ENCODE measurements around the gene PRKN. TPM values are rescaled to one million over a fixed set of nuclear protein-coding genes. Genes with fewer than 3 reads are reported as not detected.

The PRKN gene
- total and polyA plus RNA-seq, 2 donors (not counting 1 experiment from before 2014, with no cell fraction given) = 0.43 to 4.6 TPM

- no peak overlapping the region for H3K9ac ChIP-seq (ENCODE audit: insufficient read depth, low read length)
- no peak overlapping the region for H3K27ac ChIP-seq (ENCODE audit: insufficient read depth, low read length)
- no peaks in the 10 kb centered on the region for H3K4me1 ChIP-seq (ENCODE audit: control insufficient read depth, extremely low read depth, insufficient read depth, low read length)
- H2AFZ ChIP-seq (ENCODE audit: low read length) = no peak overlapping the region
- peak; percentile 15 to 94 for DNase-seq (ENCODE audit: low read depth in 2 of 2)
- no peaks in the 10 kb centered on the region for H3K9me3 ChIP-seq (ENCODE audit: control insufficient read depth, insufficient read depth, low read depth, low read length)
- H3K36me3 ChIP-seq (ENCODE audit: control insufficient read depth, insufficient read depth, low read length) = no peaks in the 10 kb centered on the region
- no peak overlapping the region for H3K4me3 ChIP-seq (replicated peaks in 1 of 4; ENCODE audit: control extremely low read depth in 1 of 4, insufficient read depth in 1 of 4, low read depth in 3 of 4, low read length in 4 of 4)
- H3K79me2 ChIP-seq (ENCODE audit: control insufficient read depth, insufficient read depth, low read length) = no peaks in the 10 kb centered on the region
- no peaks in the 10 kb centered on the region for H3K27me3 ChIP-seq (ENCODE audit: control insufficient read depth, insufficient read depth, low read length)
- no peaks in the 10 kb centered on the region for H4K20me1 ChIP-seq (ENCODE audit: control insufficient read depth, extremely low read depth, insufficient read depth, low read length)
- TF ChIP-seq CTCF (conservative IDR thresholded peaks at IDR 0.05 in 1 of 2, IDR thresholded peaks at IDR 0.05 in 1 of 2; ENCODE audit: low read depth in 1 of 2, low read length in 2 of 2) (no peak), EZH2 (IDR thresholded peaks at IDR 0.05; ENCODE audit: low read length, missing control alignments) (no peak)
- no peak overlapping the region for H3K4me2 ChIP-seq (ENCODE audit: extremely low read depth, insufficient read depth, low read length)
Measured at GRCh38 chr6:162090734-162091133, 636.8 kb downstream of the PRKN start.

- H3K9me3 ChIP-seq (ENCODE audit: control insufficient read depth, insufficient read depth, low read depth, low read length) = no peaks in the 10 kb centered on the region
- H3K27ac ChIP-seq (ENCODE audit: insufficient read depth, low read length) = no peak overlapping the region
- TF ChIP-seq CTCF (conservative IDR thresholded peaks at IDR 0.05 in 1 of 2, IDR thresholded peaks at IDR 0.05 in 1 of 2; ENCODE audit: low read depth in 1 of 2, low read length in 2 of 2) (no peak), EZH2 (IDR thresholded peaks at IDR 0.05; ENCODE audit: low read length, missing control alignments) (no peak)
- H3K36me3 ChIP-seq (ENCODE audit: control insufficient read depth, insufficient read depth, low read length) = no peaks in the 10 kb centered on the region
- H3K4me3 ChIP-seq (replicated peaks in 1 of 4; ENCODE audit: control extremely low read depth in 1 of 4, insufficient read depth in 1 of 4, low read depth in 3 of 4, low read length in 4 of 4) = no peak overlapping the region
- no peaks in the 10 kb centered on the region for H3K79me2 ChIP-seq (ENCODE audit: control insufficient read depth, insufficient read depth, low read length)
- no peak overlapping the region for H2AFZ ChIP-seq (ENCODE audit: low read length)
- no peak overlapping the region for H3K9ac ChIP-seq (ENCODE audit: insufficient read depth, low read length)
- no peaks in the 10 kb centered on the region for H3K4me1 ChIP-seq (ENCODE audit: control insufficient read depth, extremely low read depth, insufficient read depth, low read length)
- no peak overlapping the region for H3K4me2 ChIP-seq (ENCODE audit: extremely low read depth, insufficient read depth, low read length)
- no peaks in the 10 kb centered on the region for H3K27me3 ChIP-seq (ENCODE audit: control insufficient read depth, insufficient read depth, low read length)
- no peak for DNase-seq (ENCODE audit: low read depth in 2 of 2)
- H4K20me1 ChIP-seq (ENCODE audit: control insufficient read depth, extremely low read depth, insufficient read depth, low read length) = no peaks in the 10 kb centered on the region
Measured at GRCh38 chr6:162088091-162088490, 639.5 kb downstream of the PRKN start.

GRCh38 chr6:162085561-162085960 is 642.0 kb downstream of the PRKN start:
- Histone ChIP-seq H3K27me3 (ENCODE audit: control insufficient read depth, insufficient read depth, low read length) (no peaks in the 10 kb centered on the region), H3K79me2 (ENCODE audit: control insufficient read depth, insufficient read depth, low read length) (no peaks in the 10 kb centered on the region), H2AFZ (ENCODE audit: low read length) (no peak overlapping the region), H3K9me3 (ENCODE audit: control insufficient read depth, insufficient read depth, low read depth, low read length) (no peaks in the 10 kb centered on the region), H3K9ac (ENCODE audit: insufficient read depth, low read length) (no peak overlapping the region), H3K4me3 (replicated peaks in 1 of 4; ENCODE audit: control extremely low read depth in 1 of 4, insufficient read depth in 1 of 4, low read depth in 3 of 4, low read length in 4 of 4) (no peak overlapping the region), H3K4me2 (ENCODE audit: extremely low read depth, insufficient read depth, low read length) (no peak overlapping the region), H3K36me3 (ENCODE audit: control insufficient read depth, insufficient read depth, low read length) (no peaks in the 10 kb centered on the region), H4K20me1 (ENCODE audit: control insufficient read depth, extremely low read depth, insufficient read depth, low read length) (no peaks in the 10 kb centered on the region), H3K4me1 (ENCODE audit: control insufficient read depth, extremely low read depth, insufficient read depth, low read length) (no peaks in the 10 kb centered on the region), H3K27ac (ENCODE audit: insufficient read depth, low read length) (no peak overlapping the region)
- DNase-seq (ENCODE audit: low read depth in 2 of 2) = no peak
- TF ChIP-seq EZH2 (IDR thresholded peaks at IDR 0.05; ENCODE audit: low read length, missing control alignments) (no peak), CTCF (conservative IDR thresholded peaks at IDR 0.05 in 1 of 2, IDR thresholded peaks at IDR 0.05 in 1 of 2; ENCODE audit: low read depth in 1 of 2, low read length in 2 of 2) (no peak)

All from fibroblast of lung (primary cell).